SU-DHL-6 (cell line): ENCODE results near the gene NFATC4.

Source experiments
- H2AFZ ChIP-seq: fragments of 200-600 bp; sonication (generic); 2 replicates; pipeline ENCODE4 v1.6.1; 2014; ENCODE audit warnings: low read depth, mild to moderate bottlenecking, moderate library complexity, mixed read lengths, antibody characterized with exemption, low read length; ENCODE audit not compliant: severe bottlenecking
- H3F3A ChIP-seq: fragments of 200-600 bp; shearing (Covaris generic); 2 replicates; pipeline ENCODE4 v1.6.0; 2016; ENCODE audit warnings: antibody characterized with exemption, mild to moderate bottlenecking; ENCODE audit not compliant: insufficient read depth
- H3K27ac ChIP-seq: fragments of 200-600 bp; sonication (generic); 2 replicates; pipeline ENCODE4 v1.5.1; 2016; ENCODE audit warnings: low read depth, mild to moderate bottlenecking, low read length, moderate library complexity, mixed read lengths
- H3K27me3 ChIP-seq: fragments of 200-600 bp; sonication (generic), shearing (Covaris generic); 2 replicates; pipeline ENCODE4 v1.6.0; 2014; ENCODE audit warnings: mild to moderate bottlenecking, low read length
- H3K36me3 ChIP-seq: fragments of 200-600 bp; sonication (generic); 2 replicates; pipeline ENCODE4 v1.6.1; 2014; ENCODE audit warnings: mild to moderate bottlenecking, low read length, mixed read lengths
- H3K4me2 ChIP-seq: fragments of 300-600, 200-600 bp; shearing (Covaris generic), sonication (generic); 2 replicates; pipeline ENCODE4 v1.6.0; 2014; ENCODE audit warnings: low read length, low read depth, mild to moderate bottlenecking; ENCODE audit not compliant: poor library complexity, severe bottlenecking
- H3K4me3 ChIP-seq: fragments of 200-600 bp; sonication (generic); 2 replicates; pipeline ENCODE4 v1.5.1; 2014; ENCODE audit warnings: antibody characterized with exemption, low read length, mild to moderate bottlenecking, mixed read lengths; ENCODE audit not compliant: insufficient read depth, poor library complexity, severe bottlenecking
- H3K79me2 ChIP-seq: fragments of 200-600 bp; sonication (generic); 2 replicates; pipeline ENCODE4 v1.6.1; 2014; ENCODE audit warnings: mild to moderate bottlenecking, low read length, moderate library complexity; ENCODE audit not compliant: insufficient read depth
- H3K9ac ChIP-seq: fragments of 200-600 bp; sonication (generic); 2 replicates; pipeline ENCODE4 v1.7.0; 2014; ENCODE audit warnings: mild to moderate bottlenecking, low read length
- H3K9me2 ChIP-seq: fragments of 200-600 bp; sonication (generic); replicated peaks from 2 replicates; pipeline ENCODE4 v1.6.1; 2014; ENCODE audit warnings: low read length; ENCODE audit not compliant: insufficient read depth
- H3K9me3 ChIP-seq: fragments of 200-600 bp; sonication (generic); 2 replicates; pipeline ENCODE4 v1.6.1; 2014; ENCODE audit warnings: low read length, mixed read lengths; ENCODE audit not compliant: insufficient read depth
- H4K20me1 ChIP-seq: fragments of 200-600 bp; sonication (generic); 2 replicates; pipeline ENCODE4 v1.6.1; 2014; ENCODE audit warnings: low read depth, mild to moderate bottlenecking, antibody characterized with exemption, low read length, moderate library complexity, mixed read lengths
- CTCF ChIP-seq: fragments of 200-600 bp; sonication (generic); IDR thresholded peaks from one replicate; pipeline ENCODE4 v1.5.1; 2017; ENCODE audit warnings: antibody characterized with exemption, mild to moderate bottlenecking, low read length, moderate library complexity; ENCODE audit not compliant: insufficient read depth, poor library complexity, severe bottlenecking
- EZH2phosphoT487 ChIP-seq: fragments of 200-600 bp; sonication (generic), shearing (Covaris generic); conservative IDR thresholded peaks from 2 replicates; pipeline ENCODE4 v1.6.1; 2018; ENCODE audit warnings: mild to moderate bottlenecking, antibody characterized with exemption, low read length, moderate library complexity, mixed read lengths

NFATC4 gene

DNA sequence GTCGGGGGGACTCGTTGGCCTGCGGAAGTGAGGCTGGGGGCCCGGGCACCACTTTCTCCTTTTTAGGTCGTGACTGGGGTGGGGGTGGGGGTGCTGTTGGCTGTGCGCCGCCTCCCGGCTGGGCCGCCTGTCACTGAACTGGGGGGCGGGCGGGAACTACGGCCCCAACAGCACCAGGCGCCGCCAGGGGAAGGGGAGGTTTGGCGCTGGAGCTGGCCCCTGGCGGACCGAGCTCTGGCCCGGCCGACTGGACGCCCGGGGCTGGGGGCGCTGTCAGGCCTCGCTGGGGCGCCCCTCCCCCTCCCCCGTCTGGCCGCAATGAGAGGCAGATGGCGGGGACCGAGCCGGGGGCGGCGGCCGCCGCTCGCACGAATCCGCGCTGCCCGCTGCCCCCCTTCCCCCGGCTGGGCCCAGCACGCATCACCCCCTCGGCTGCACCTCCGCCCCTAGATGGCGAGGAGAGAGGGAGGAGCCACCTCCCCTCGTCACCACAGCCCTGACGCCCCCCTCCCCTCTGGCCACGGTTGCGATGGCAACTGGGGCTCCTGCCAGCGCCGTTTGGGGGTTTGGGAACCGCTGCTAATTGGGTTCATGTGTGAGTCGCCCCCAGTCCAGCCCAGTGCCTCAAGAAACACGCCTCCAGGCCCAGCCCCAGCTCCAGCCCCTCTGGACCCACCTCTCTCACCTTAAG is 723 bp downstream of the NFATC4 start:
- Histone ChIP-seq H3F3A (peaks cover 4% of the 10 kb centered on the region), H3K4me2 (peak overlapping the region; percentile 79), H3K36me3 (no peaks in the 10 kb centered on the region), H3K9me2 (no peaks in the 10 kb centered on the region), H3K9ac (peak overlapping the region; percentile 46; the same call in 1 of the 2 replicates), H3K79me2 (no peaks in the 10 kb centered on the region), H4K20me1 (no peaks in the 10 kb centered on the region), H3K27ac (no peak overlapping the region), H2AFZ (no peak overlapping the region), H3K4me3 (no peak overlapping the region), H3K27me3 (no peaks in the 10 kb centered on the region), H3K9me3 (no peaks in the 10 kb centered on the region)
- TF ChIP-seq CTCF (no peak), EZH2phosphoT487 (no peak)

- no peak overlapping the region for H3K9ac ChIP-seq
These were observed 1.5 kb downstream of the NFATC4 start for GRCh38 chr14:24369463-24369862.

GRCh38 chr14:24369907-24370687 is 2.1 kb downstream of the NFATC4 start:
- H3F3A ChIP-seq, result peaks cover 4% of the 10 kb centered on the region
- H3K9ac ChIP-seq, result no peak overlapping the region
- TF ChIP-seq EZH2phosphoT487 (no peak), CTCF (no peak)
- H3K9me2 ChIP-seq, result no peaks in the 10 kb centered on the region
- no peaks in the 10 kb centered on the region for H3K9me3 ChIP-seq
- no peaks in the 10 kb centered on the region for H4K20me1 ChIP-seq
- no peak overlapping the region for H3K27ac ChIP-seq
- H3K4me2 ChIP-seq, result no peak overlapping the region
- no peak overlapping the region for H2AFZ ChIP-seq
- H3K36me3 ChIP-seq, result no peaks in the 10 kb centered on the region
- no peaks in the 10 kb centered on the region for H3K27me3 ChIP-seq
- H3K4me3 ChIP-seq, result no peak overlapping the region
- H3K79me2 ChIP-seq, result no peaks in the 10 kb centered on the region

More at GRCh38 chr14:24369463-24369862, 1.5 kb downstream of the NFATC4 start:
- no peaks in the 10 kb centered on the region for H4K20me1 ChIP-seq
- no peak for TF ChIP-seq CTCF
- no peak for TF ChIP-seq EZH2phosphoT487
- H3K4me2 ChIP-seq, result no peak overlapping the region
- no peaks in the 10 kb centered on the region for H3K27me3 ChIP-seq
- H3K79me2 ChIP-seq, result no peaks in the 10 kb centered on the region
- H3K36me3 ChIP-seq, result no peaks in the 10 kb centered on the region
- no peaks in the 10 kb centered on the region for H3K9me3 ChIP-seq
- H3K4me3 ChIP-seq, result no peak overlapping the region
- H3F3A ChIP-seq, result peaks cover 4% of the 10 kb centered on the region
- no peak overlapping the region for H3K27ac ChIP-seq
- H3K9me2 ChIP-seq, result no peaks in the 10 kb centered on the region
- H2AFZ ChIP-seq, result no peak overlapping the region
